ENCODE data around the gene KCNK3.
"Not testable (repeated sequence)": the region's sequence is repeated elsewhere in the genome, so short reads cannot be mapped to it uniquely, and the experiment has no call there.

Gene KCNK3

GRCh38 chr2:26760991-26761390 lies 68.5 kb downstream of the KCNK3 start:
- H3K9ac ChIP-seq (ENCODE audit: low read length in 5 of 5); H3K4me3 ChIP-seq (ENCODE audit: low read depth in 1 of 5, low read length in 5 of 5); H3K36me3 ChIP-seq (ENCODE audit: control insufficient read depth in 5 of 5, insufficient read depth in 5 of 5, low read length in 5 of 5); H3K9me3 ChIP-seq (ENCODE audit: control insufficient read depth in 5 of 5, low read length in 5 of 5); H3K27ac ChIP-seq (ENCODE audit: low read depth, low read length); H3K27me3 ChIP-seq (ENCODE audit: control insufficient read depth in 5 of 5, insufficient read depth in 4 of 5, low read length in 5 of 5): not testable (repeated sequence)
- peaks cover 10 to 43% (median 37%) of the 10 kb centered on the region in 5 donors for H3K4me1 ChIP-seq (ENCODE audit: control insufficient read depth in 5 of 5, insufficient read depth in 5 of 5, low read length in 5 of 5)

DNA sequence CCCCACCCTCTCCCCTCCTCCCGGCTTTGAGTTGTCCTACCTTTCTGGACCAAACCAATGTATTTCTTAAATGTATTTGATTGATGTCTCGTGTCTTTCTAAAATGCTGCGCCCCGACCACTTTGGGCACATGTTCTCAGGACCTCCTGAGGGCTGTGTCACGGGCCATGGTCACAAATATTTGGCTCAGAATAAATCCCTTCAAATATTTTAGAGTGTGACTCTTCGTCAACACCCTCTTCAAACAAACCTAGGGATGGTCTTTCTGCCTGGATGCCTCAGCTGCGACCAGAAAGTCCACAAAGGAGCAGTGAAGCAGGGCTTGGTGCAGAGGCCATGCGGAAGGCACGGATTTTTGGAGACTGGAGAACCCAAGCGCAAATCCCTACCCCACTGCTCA lies 70.5 kb downstream of the KCNK3 start:
- Histone ChIP-seq H3K36me3 (ENCODE audit: control insufficient read depth in 5 of 5, insufficient read depth in 5 of 5, low read length in 5 of 5) (no peaks in the 10 kb centered on the region), H3K4me3 (ENCODE audit: low read depth in 1 of 5, low read length in 5 of 5) (peak overlapping the region in 2 of 5 donors; percentile 94 to 96), H3K27ac (ENCODE audit: low read depth, low read length) (no peak overlapping the region), H3K9ac (ENCODE audit: low read length in 5 of 5) (peak overlapping the region in 1 of 5 donors; percentile 98), H3K4me1 (ENCODE audit: control insufficient read depth in 5 of 5, insufficient read depth in 5 of 5, low read length in 5 of 5) (peaks cover 10 to 57% (median 50%) of the 10 kb centered on the region in 5 donors), H3K9me3 (ENCODE audit: control insufficient read depth in 5 of 5, low read length in 5 of 5) (no peaks in the 10 kb centered on the region), H3K27me3 (ENCODE audit: control insufficient read depth in 5 of 5, insufficient read depth in 4 of 5, low read length in 5 of 5) (no peaks in the 10 kb centered on the region)

- Histone ChIP-seq H3K9me3 (ENCODE audit: control insufficient read depth in 5 of 5, low read length in 5 of 5) (no peaks in the 10 kb centered on the region), H3K27me3 (ENCODE audit: control insufficient read depth in 5 of 5, insufficient read depth in 4 of 5, low read length in 5 of 5) (no peaks in the 10 kb centered on the region), H3K4me1 (ENCODE audit: control insufficient read depth in 5 of 5, insufficient read depth in 5 of 5, low read length in 5 of 5) (peaks cover 8 to 60% (median 49%) of the 10 kb centered on the region in 5 donors), H3K9ac (ENCODE audit: low read length in 5 of 5) (peak within 1 kb of the TSS; percentile 69 to 99 (median 98)), H3K36me3 (ENCODE audit: control insufficient read depth in 5 of 5, insufficient read depth in 5 of 5, low read length in 5 of 5) (no peaks in the 10 kb centered on the region), H3K27ac (ENCODE audit: low read depth, low read length) (peak within 1 kb of the TSS; percentile 87), H3K4me3 (ENCODE audit: low read depth in 1 of 5, low read length in 5 of 5) (peak within 1 kb of the TSS; percentile 65 to 96 (median 94))
Observed at GRCh38 chr2:26764078-26764887, 71.8 kb downstream of the KCNK3 start, which contains the start of gene SLC35F6. Gene SLC35F6, plus strand, starts transcription at chr2:26764284. Its CDS starts 66 bp downstream, at chr2:26764350.

GRCh38 chr2:26764906-26765305 lies 72.4 kb downstream of the KCNK3 start:
- H3K27ac ChIP-seq (ENCODE audit: low read depth, low read length), result peak overlapping the region; percentile 87
- H3K4me1 ChIP-seq (ENCODE audit: control insufficient read depth in 5 of 5, insufficient read depth in 5 of 5, low read length in 5 of 5), result peaks cover 13 to 66% (median 56%) of the 10 kb centered on the region in 5 donors

GRCh38 chr2:26765475-26766200 lies 73.1 kb downstream of the KCNK3 start:
- H3K4me3 ChIP-seq (ENCODE audit: low read depth in 1 of 5, low read length in 5 of 5), result peak overlapping the region; percentile 65 to 96 (median 94)
- H3K27me3 ChIP-seq (ENCODE audit: control insufficient read depth in 5 of 5, insufficient read depth in 4 of 5, low read length in 5 of 5), result no peaks in the 10 kb centered on the region
- H3K9ac ChIP-seq (ENCODE audit: low read length in 5 of 5), result peak overlapping the region; percentile 69 to 99 (median 98)
- H3K4me1 ChIP-seq (ENCODE audit: control insufficient read depth in 5 of 5, insufficient read depth in 5 of 5, low read length in 5 of 5), result peaks cover 13 to 73% (median 62%) of the 10 kb centered on the region in 5 donors
- H3K9me3 ChIP-seq (ENCODE audit: control insufficient read depth in 5 of 5, low read length in 5 of 5), result no peaks in the 10 kb centered on the region
- H3K27ac ChIP-seq (ENCODE audit: low read depth, low read length), result peak overlapping the region; percentile 87
- H3K36me3 ChIP-seq (ENCODE audit: control insufficient read depth in 5 of 5, insufficient read depth in 5 of 5, low read length in 5 of 5), result no peaks in the 10 kb centered on the region

More at GRCh38 chr2:26764906-26765305, 72.4 kb downstream of the KCNK3 start:
- H3K27me3 ChIP-seq (ENCODE audit: control insufficient read depth in 5 of 5, insufficient read depth in 4 of 5, low read length in 5 of 5), result no peaks in the 10 kb centered on the region
- peak overlapping the region; percentile 69 to 99 (median 98) for H3K9ac ChIP-seq (ENCODE audit: low read length in 5 of 5)
- H3K9me3 ChIP-seq (ENCODE audit: control insufficient read depth in 5 of 5, low read length in 5 of 5), result no peaks in the 10 kb centered on the region
- peak overlapping the region; percentile 65 to 96 (median 94) for H3K4me3 ChIP-seq (ENCODE audit: low read depth in 1 of 5, low read length in 5 of 5)
- H3K36me3 ChIP-seq (ENCODE audit: control insufficient read depth in 5 of 5, insufficient read depth in 5 of 5, low read length in 5 of 5), result no peaks in the 10 kb centered on the region

DNA sequence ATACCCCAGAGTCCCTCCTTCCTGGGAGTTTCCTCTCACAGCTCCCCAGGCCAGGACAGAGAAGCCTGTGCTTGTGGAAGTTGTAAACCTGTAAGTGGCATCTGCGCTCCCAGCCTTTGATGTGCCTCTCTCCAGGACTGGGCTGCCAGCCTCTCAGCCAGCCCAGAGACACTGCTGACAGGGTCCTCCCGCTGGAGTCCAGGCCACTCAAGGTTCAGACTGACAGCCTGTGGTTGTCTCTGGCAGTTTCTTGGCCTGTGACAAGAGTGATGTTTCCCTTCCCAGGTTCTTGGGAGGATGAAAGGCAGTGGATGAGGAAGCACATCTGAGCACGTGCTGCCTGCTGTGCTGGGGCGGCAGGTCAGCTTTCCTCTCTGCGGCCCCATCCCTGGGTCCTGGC lies 74.6 kb downstream of the KCNK3 start:
- Histone ChIP-seq H3K36me3 (ENCODE audit: control insufficient read depth in 5 of 5, insufficient read depth in 5 of 5, low read length in 5 of 5) (no peaks in the 10 kb centered on the region), H3K4me1 (ENCODE audit: control insufficient read depth in 5 of 5, insufficient read depth in 5 of 5, low read length in 5 of 5) (peaks cover 20 to 88% (median 77%) of the 10 kb centered on the region in 5 donors), H3K4me3 (ENCODE audit: low read depth in 1 of 5, low read length in 5 of 5) (no peak overlapping the region), H3K9ac (ENCODE audit: low read length in 5 of 5) (peak overlapping the region in 3 of 5 donors; percentile 20 to 52 (median 26)), H3K27me3 (ENCODE audit: control insufficient read depth in 5 of 5, insufficient read depth in 4 of 5, low read length in 5 of 5) (no peaks in the 10 kb centered on the region), H3K9me3 (ENCODE audit: control insufficient read depth in 5 of 5, low read length in 5 of 5) (no peaks in the 10 kb centered on the region), H3K27ac (ENCODE audit: low read depth, low read length) (peak overlapping the region; percentile 58)

- no peaks in the 10 kb centered on the region for H3K36me3 ChIP-seq (ENCODE audit: control insufficient read depth in 5 of 5, insufficient read depth in 5 of 5, low read length in 5 of 5)
- H3K4me3 ChIP-seq (ENCODE audit: low read depth in 1 of 5, low read length in 5 of 5), result no peak overlapping the region
- no peak overlapping the region for H3K9ac ChIP-seq (ENCODE audit: low read length in 5 of 5)
- peak overlapping the region; percentile 93 for H3K27ac ChIP-seq (ENCODE audit: low read depth, low read length)
- peaks cover 28 to 97% (median 85%) of the 10 kb centered on the region in 5 donors for H3K4me1 ChIP-seq (ENCODE audit: control insufficient read depth in 5 of 5, insufficient read depth in 5 of 5, low read length in 5 of 5)
- H3K9me3 ChIP-seq (ENCODE audit: control insufficient read depth in 5 of 5, low read length in 5 of 5), result no peaks in the 10 kb centered on the region
- H3K27me3 ChIP-seq (ENCODE audit: control insufficient read depth in 5 of 5, insufficient read depth in 4 of 5, low read length in 5 of 5), result no peaks in the 10 kb centered on the region
Observed at GRCh38 chr2:26767894-26768487, 75.5 kb downstream of the KCNK3 start.

DNA sequence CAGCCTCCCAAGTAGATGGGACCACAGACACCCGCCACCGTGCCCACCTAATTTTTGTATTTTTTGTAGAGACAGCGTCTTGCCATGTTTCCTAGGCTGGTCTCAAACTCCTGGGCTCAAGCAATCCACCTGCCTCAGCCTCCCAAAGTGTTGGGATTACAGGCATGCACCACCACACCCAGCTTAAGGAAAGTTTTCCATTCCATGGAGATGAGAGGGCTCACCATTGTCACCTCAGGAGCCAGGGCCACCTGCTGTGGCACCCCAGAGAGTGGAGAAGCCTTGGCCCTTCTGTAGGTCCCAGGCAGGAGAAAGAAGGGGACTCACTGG lies 76.2 kb downstream of the KCNK3 start:
- Histone ChIP-seq H3K9me3 (ENCODE audit: control insufficient read depth in 5 of 5, low read length in 5 of 5) (no peaks in the 10 kb centered on the region), H3K36me3 (ENCODE audit: control insufficient read depth in 5 of 5, insufficient read depth in 5 of 5, low read length in 5 of 5) (peaks cover 0 to under 1% (median 0%) of the 10 kb centered on the region in 5 donors), H3K27me3 (ENCODE audit: control insufficient read depth in 5 of 5, insufficient read depth in 4 of 5, low read length in 5 of 5) (no peaks in the 10 kb centered on the region), H3K9ac (ENCODE audit: low read length in 5 of 5) (peak overlapping the region in 2 of 5 donors; percentile 56 to 72), H3K27ac (ENCODE audit: low read depth, low read length) (peak overlapping the region; percentile 93), H3K4me3 (ENCODE audit: low read depth in 1 of 5, low read length in 5 of 5) (peak overlapping the region in 1 of 5 donors; percentile 17), H3K4me1 (ENCODE audit: control insufficient read depth in 5 of 5, insufficient read depth in 5 of 5, low read length in 5 of 5) (peaks cover 28 to 92% (median 82%) of the 10 kb centered on the region in 5 donors)

GRCh38 chr2:26769089-26769761 lies 76.7 kb downstream of the KCNK3 start:
- peaks cover 28 to 94% (median 87%) of the 10 kb centered on the region in 5 donors for H3K4me1 ChIP-seq (ENCODE audit: control insufficient read depth in 5 of 5, insufficient read depth in 5 of 5, low read length in 5 of 5)
- H3K27me3 ChIP-seq (ENCODE audit: control insufficient read depth in 5 of 5, insufficient read depth in 4 of 5, low read length in 5 of 5), result no peaks in the 10 kb centered on the region
- H3K36me3 ChIP-seq (ENCODE audit: control insufficient read depth in 5 of 5, insufficient read depth in 5 of 5, low read length in 5 of 5), result peaks cover 0 to 5% (median 4%) of the 10 kb centered on the region in 5 donors
- no peaks in the 10 kb centered on the region for H3K9me3 ChIP-seq (ENCODE audit: control insufficient read depth in 5 of 5, low read length in 5 of 5)
- H3K4me3 ChIP-seq (ENCODE audit: low read depth in 1 of 5, low read length in 5 of 5), result peak overlapping the region in 2 of 5 donors; percentile 11 to 38
- H3K9ac ChIP-seq (ENCODE audit: low read length in 5 of 5), result peak overlapping the region in 3 of 5 donors; percentile 39 to 72 (median 56)
- H3K27ac ChIP-seq (ENCODE audit: low read depth, low read length), result peak overlapping the region; percentile 93
